NCI-H748 treated with DMSO at 0.1 percent for 48 hours (cell line): ENCODE measurements around the gene USB1.
"Not testable (repeated sequence)": the region's sequence is repeated elsewhere in the genome, so short reads cannot be mapped to it uniquely, and the experiment has no call there.

Experiments
- DNase-seq: peaks from one replicate; lab custom pipeline; 2025; lab: John Stamatoyannopoulos, UW

Gene USB1

GRCh38 chr16:57970319-57970718 lies 30.9 kb upstream of the USB1 start:
- DNase-seq: no peak

DNA sequence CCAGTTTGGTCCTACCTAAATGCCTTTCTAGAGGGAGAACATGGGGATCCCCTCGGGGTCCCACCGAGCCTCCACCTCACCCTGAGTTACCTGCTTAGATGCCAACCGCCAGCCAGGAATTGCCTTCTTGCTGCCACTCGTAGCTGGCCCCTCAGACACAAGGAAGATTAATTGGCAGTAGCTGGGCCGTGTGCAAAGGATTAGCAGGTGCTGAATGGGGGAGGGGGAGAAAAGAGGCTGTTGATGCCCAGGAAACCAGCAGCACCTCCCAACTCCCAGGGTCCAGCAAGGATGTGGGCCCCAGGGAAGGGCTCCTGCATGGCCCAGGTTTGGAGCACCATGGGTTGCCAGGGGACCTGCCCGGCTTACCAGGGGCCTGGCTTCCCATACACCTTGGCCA lies 30.2 kb upstream of the USB1 start, which contains the start of gene CNGB1:
TSS of gene CNGB1 (minus strand) at position 159 of the 400 bp plus-strand sequence. CDS start 3,842 bp downstream, outside the sequence.
- DNase-seq: no peak

- DNase-seq: no peak
These were observed 29.4 kb upstream of the USB1 start for GRCh38 chr16:57971848-57972247.

DNA sequence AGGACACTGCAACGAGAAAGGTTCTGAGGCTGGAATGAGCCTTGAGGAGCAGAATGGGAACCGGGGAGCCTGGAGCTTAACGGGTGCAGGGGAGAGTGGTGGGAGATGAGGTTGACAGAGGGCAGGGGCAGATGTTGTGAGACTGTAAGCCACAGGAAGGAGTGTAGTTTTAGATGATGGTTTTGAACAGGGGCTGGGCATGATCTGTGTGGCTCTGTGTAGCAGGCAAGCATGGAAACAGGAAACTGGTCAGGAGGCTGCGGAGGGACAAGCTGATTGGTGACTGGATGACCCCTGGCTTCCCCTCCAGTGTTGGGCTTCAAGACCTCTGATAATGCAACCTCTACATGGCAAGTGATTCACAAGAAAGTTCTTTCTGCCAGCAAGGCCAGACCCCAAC lies 28.9 kb upstream of the USB1 start:
- no peak for DNase-seq

DNA sequence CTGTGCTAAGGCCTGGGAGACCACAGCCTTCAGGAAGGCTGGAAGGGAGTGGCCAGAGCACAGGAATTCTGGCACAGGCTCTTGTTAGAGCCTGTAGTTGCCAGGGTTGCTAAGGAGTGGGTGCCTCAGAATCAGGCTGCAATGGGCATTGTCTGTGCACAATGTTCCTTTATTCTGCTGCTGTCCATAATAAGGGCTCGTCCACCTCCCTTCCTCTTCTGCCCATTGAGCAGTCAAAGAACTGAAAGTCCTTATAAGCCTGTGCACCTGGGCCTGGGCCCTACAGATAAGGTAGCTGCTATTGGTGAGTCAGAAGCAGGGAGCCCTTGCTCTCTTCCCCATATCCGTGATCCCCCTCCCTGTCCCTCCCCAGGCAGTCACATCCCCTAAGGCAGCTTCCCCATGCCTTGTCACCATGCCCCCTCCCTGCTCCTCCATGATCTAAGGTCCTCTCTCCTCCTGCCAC lies 24.8 kb upstream of the USB1 start:
- DNase-seq: no peak

- no peak for DNase-seq
These were observed 23.7 kb upstream of the USB1 start for GRCh38 chr16:57977418-57978069.

GRCh38 chr16:57978070-57978465 lies 23.1 kb upstream of the USB1 start:
- not testable (repeated sequence) for DNase-seq

DNA sequence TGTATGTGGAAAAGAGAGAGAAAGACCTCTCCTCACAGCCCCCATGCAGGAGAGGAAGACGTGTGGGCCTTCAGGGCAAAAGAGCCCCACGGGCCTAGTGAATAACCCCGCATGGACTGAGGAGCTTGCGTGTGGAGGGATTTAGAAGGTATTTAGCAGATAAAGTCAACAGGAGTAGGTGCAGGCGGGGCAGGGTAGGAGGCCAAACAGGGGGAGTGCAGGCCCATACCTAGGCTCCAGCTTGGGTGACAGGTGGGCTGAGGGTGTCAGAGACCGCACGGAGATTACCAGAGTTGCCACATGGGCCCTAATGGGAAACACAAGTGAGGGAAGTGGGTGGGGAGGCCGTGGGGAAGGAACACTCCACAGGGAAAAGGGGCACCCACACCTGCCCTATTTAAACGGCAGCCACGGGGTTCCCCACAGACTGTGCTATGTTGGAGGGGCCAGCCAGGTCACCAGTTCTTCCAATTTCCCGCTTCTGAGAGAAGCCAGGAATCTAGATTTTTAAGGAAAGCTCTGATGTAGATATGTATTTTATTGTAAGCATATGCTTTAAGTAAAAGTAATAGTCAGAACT lies 22.1 kb upstream of the USB1 start:
- no peak for DNase-seq

DNA sequence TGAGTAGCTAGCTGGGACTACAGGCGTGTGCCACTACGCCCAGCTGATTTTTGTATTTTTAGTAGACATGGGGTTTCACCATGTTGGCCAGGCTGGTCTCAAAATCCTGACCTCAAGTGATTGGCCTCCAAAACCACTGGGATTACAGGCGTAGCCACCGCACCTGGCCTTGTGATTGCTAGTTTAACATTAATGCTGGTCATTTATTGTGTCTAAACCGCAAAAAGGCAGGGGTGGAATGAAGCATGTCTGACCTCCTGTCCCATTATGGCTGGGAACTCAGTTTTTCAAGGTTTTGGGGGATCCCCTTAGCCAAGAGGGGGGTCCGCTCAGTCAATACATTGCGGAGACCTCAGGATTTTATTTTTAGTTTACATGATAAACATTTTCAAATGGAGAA lies 19.6 kb upstream of the USB1 start:
- no peak for DNase-seq

- no peak for DNase-seq
These were observed 18.8 kb upstream of the USB1 start for GRCh38 chr16:57982385-57982784.

DNA sequence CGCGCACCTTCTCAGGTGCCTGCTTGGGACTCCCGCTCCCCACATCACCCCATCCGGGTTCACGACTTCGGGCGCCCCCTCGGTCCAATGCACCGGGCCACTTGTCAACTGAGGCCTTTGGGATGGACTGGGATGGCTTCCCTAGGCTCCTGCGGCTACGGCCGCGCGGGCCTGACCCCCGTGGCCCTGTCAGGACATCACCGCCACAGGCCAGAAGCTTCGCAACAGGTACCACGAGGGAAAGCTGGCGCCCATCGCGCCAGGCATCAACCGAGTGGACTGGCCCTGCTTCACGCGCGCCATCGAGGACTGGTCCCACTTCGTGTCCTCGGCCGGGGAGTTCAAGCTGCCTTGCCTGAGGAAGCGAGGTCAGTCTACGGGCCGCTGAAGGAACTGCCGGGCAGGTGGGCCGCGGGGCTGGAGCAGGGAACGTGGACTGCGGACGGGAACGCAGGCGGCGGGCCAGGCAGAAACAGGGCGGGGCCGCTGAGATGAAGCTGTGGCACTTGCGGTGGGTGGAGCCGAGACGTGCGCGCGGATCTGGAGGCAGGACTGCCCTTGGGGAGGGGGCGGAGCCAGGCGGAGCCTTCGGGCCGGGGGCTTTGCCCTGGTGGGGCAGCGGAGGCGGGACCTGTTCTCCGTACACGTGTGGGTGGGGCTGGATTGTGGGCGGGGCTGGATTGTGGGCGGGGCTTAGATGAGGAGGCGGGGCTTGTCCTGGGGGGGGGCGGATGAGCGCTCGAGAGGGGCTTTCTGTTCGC lies 16.6 kb upstream of the USB1 start:
- no peak for DNase-seq

GRCh38 chr16:57985204-57986181 lies 15.7 kb upstream of the USB1 start:
- no peak for DNase-seq

DNA sequence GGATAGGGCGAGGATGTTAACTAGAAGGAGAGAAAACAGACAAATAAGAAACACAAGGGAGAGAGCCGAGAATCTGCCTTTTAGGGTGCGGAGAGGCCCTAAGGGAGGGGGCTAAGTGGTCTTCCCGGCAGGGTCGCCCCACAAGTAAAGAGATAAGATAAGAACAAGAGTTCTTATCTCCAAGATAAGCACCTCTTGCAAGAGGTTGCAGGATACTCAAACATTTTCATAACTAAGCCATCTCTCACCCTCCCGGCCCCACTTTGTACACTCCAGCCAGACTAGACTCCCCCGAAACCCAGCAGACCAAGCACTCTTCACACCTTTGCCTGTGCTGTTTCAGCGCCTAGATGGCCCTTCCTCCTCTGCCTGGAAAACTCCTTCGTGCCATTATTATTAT lies 15.0 kb upstream of the USB1 start:
- no peak for DNase-seq

GRCh38 chr16:57987441-57988177 lies 13.6 kb upstream of the USB1 start:
- DNase-seq: no peak

- no peak for DNase-seq
These were observed 12.3 kb upstream of the USB1 start for GRCh38 chr16:57988929-57989328.

- DNase-seq: no peak
These were observed 9.6 kb upstream of the USB1 start for GRCh38 chr16:57991551-57992059.

GRCh38 chr16:57992084-57992483 lies 9.1 kb upstream of the USB1 start:
- no peak for DNase-seq

DNA sequence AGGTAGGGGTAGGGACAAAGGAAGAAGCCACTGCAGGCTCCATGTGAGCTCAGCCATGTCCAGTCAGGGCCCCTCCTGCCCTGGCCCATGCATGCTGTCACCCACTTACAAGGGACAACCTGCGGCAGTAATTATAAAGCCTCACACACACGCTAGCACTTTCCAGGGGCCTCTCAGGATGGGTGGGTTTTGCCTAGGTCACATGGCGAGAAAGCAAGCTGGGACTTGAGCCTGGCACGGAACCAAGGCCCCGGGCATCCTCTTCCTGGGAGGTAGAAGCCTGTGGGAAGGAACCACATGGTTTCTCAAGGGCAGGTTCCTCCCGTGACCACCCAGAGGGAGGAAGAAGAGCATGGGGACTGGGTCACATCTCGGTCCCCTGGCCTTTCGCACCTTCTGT lies 7.8 kb upstream of the USB1 start:
- DNase-seq: no peak

- no peak for DNase-seq
These were observed 7.3 kb upstream of the USB1 start for GRCh38 chr16:57993897-57994296.

DNA sequence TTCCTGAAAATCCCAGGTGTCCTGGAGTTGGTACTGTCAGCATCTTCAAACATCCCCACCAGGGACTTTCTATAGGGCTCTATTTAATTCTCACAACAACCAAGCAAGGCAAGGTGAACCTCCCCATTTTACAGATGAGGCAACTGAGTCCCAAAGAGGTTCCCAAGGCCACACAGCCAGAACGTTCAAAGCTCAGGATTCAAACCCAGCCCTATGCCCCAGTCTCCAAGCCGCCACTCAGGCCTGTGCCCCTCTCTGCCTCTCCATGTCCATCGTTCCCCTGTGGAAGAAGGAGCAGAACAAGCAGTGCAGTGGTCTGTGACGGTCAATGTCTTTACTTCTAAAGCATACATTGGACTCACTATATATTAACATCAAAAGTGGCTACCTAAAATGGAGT lies 6.8 kb upstream of the USB1 start:
- no peak for DNase-seq

DNA sequence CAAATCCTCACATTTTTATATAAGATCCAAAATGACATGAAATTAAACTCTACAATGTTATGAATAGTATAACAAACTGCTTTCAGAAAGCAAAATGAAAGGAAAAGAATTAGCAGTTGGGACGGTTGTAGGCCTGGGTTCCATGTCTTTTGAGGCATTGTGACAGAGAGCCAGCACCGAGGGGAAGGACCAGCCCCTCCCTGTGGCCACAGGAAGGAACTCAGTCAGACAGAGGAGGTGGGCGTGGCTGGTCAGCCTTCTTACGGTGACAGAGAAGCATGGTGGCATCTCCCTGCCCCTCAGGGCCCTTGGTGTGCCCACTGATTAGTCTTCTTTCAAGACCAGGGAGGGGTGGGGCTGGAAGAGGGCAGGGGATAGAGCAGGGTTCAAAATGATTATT lies 6.4 kb upstream of the USB1 start:
- no peak for DNase-seq
